22Rv1 (cell line): ENCODE data around the gene CCDC34.

Experiments used
- ZFX ChIP-seq: fragments of 450-650 bp; IDR thresholded peaks from 2 replicates; pipeline ENCODE4 v1.6.1; 2017; ENCODE audit warnings: antibody characterized with exemption, borderline replicate concordance
- TF ChIP-seq, protein P1 (sequence below): fragments of 450-650 bp; IDR thresholded peaks from 2 replicates; pipeline ENCODE4 v1.5.1; 2017; ENCODE audit warnings: mild to moderate bottlenecking

DNA sequence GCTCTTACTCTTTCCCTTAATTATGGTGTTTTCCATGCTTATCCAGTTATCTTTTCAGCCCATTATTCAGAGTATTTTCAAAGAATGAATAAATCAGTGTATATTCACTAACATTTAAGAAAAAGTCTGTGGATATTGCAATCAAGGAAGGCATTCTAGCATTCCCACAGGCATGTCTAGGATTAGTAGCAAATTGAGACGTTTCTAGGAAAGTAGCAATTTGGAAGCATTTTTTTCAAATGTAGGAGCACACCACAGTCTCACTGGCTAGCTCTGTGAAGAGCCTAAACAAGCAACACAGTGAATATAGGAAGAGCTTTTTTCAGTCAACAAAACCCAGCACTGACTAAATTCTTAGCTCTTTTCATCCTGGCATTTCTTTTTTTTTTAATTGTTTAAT lies 65.4 kb downstream of the CCDC34 start:
- TF ChIP-seq, protein P1, sequence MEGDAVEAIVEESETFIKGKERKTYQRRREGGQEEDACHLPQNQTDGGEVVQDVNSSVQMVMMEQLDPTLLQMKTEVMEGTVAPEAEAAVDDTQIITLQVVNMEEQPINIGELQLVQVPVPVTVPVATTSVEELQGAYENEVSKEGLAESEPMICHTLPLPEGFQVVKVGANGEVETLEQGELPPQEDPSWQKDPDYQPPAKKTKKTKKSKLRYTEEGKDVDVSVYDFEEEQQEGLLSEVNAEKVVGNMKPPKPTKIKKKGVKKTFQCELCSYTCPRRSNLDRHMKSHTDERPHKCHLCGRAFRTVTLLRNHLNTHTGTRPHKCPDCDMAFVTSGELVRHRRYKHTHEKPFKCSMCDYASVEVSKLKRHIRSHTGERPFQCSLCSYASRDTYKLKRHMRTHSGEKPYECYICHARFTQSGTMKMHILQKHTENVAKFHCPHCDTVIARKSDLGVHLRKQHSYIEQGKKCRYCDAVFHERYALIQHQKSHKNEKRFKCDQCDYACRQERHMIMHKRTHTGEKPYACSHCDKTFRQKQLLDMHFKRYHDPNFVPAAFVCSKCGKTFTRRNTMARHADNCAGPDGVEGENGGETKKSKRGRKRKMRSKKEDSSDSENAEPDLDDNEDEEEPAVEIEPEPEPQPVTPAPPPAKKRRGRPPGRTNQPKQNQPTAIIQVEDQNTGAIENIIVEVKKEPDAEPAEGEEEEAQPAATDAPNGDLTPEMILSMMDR, result no peak
- no peak for TF ChIP-seq ZFX
